Activated B cell treated with CpG ODN at 0.5 μM for 24 hours (primary cell): ENCODE results near the gene PIP5K1C. TPM values are rescaled to one million over a fixed set of nuclear protein-coding genes. Genes with fewer than 3 reads are reported as not detected.
"Not testable (repeated sequence)": the region's sequence is repeated elsewhere in the genome, so short reads cannot be mapped to it uniquely, and the experiment has no call there.

Experiments
- ATAC-seq: fragments of 200-7000 bp; cut with Tn5 transposase; one replicate; pipeline ENCODE4 v1.10.0; 2021; ENCODE audit warnings: low read depth, mild to moderate bottlenecking, moderate library complexity
- CTCF ChIA-PET: fragments of 350-600 bp; sonication (Branson Sonifier 250); formaldehyde crosslinking; loops from one replicate; lab custom pipeline; 2021; ENCODE audit warnings: antibody characterized with exemption; lab: Charles Lee
- POLR2A ChIA-PET: fragments of 350-600 bp; sonication (Branson Sonifier 250); formaldehyde crosslinking; loops from one replicate; lab custom pipeline; 2021; ENCODE audit warnings: antibody characterized with exemption; lab: Charles Lee
- DNase-seq: peaks from one replicate; pipeline ENCODE4 v3.0.0; 2022
- H3K27ac Mint-ChIP-seq: one replicate; pipeline ENCODE4 v1.8.0; 2020; ENCODE audit warnings: mixed read lengths
- H3K27me3 Mint-ChIP-seq: one replicate; pipeline ENCODE4 v1.8.0; 2021; ENCODE audit warnings: mixed read lengths
- H3K36me3 Mint-ChIP-seq: one replicate; pipeline ENCODE4 v1.8.0; 2021; ENCODE audit warnings: low read depth, mixed read lengths
- H3K4me1 Mint-ChIP-seq: one replicate; pipeline ENCODE4 v1.8.0; 2021; ENCODE audit warnings: mixed read lengths
- H3K4me3 Mint-ChIP-seq: one replicate; pipeline ENCODE4 v1.8.0; 2020; ENCODE audit warnings: mild to moderate bottlenecking, mixed read lengths
- H3K9me3 Mint-ChIP-seq: one replicate; pipeline ENCODE4 v1.8.0; 2020; ENCODE audit warnings: mixed read lengths
- CTCF ChIP-seq: fragments of 200-600 bp; IDR thresholded peaks from one replicate; pipeline ENCODE4 v1.8.0; 2022; ENCODE audit warnings: antibody characterized with exemption, mild to moderate bottlenecking
- intact Hi-C: fragments of 100-400 bp; cut with micrococcal nuclease; formaldehyde crosslinking; loops from one replicate; pipeline ENCODE4 v1.15.1; 2024
- total RNA-seq: library from RNA; stranded (reverse); gene quantifications from 2 replicates; pipeline ENCODE4 v1.2.3, GENCODE V29; 2022

The PIP5K1C gene
- total RNA-seq, 1 donor from 2014 or later: 31.1 TPM

DNA sequence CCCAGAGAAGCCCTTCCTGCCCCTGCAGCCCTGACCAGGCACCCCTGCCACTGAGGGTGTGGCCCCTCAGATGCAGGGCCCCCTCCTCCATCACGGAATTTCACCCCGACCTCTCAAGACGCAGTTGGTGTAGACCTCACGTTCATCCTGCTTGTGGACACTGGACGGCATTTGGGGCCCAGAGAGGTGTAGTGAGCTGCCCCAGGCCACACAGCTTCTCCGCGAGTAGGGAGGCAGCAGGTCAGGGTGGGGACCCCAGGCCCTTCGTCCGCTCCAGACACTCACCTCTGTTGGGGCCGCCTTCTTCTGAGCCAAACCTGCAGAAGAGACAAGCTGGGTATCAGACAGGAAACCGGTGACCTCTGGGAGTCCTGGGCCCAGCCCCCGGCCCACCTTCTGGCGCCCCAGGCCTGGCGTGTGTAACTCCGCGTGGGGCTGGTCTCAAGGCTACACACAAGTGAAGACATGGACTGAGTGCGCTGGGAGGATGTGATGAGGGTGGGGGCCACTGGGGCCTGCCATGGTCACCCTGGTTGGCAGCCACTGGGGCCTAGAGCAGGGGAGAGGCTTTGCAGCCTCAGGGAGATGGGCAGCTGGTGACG lies 33.1 kb downstream of the PIP5K1C start:
- Mint-ChIP-seq H3K27me3 (no peaks in the 10 kb centered on the region), H3K36me3 (peaks cover 17% of the 10 kb centered on the region), H3K27ac (no peak overlapping the region), H3K4me3 (no peak overlapping the region), H3K4me1 (peaks cover 46% of the 10 kb centered on the region), H3K9me3 (no peaks in the 10 kb centered on the region)
- POLR2A ChIA-PET: interaction anchor here (1.4 kb wide), 1 partner anchor 21 kb away, joined by 3 read pairs; no protein-coding TSS in a partner anchor
- intact Hi-C loops: loop anchor here (5.0 kb wide), 1 partner anchor 535 kb away; no protein-coding TSS in a partner anchor
- no peak for TF ChIP-seq CTCF
- DNase-seq (no peak), ATAC-seq (no peak)
- CTCF ChIA-PET: interaction anchor here (1.4 to 2.5 kb wide), 2 partner anchors 33 to 36 kb away, joined by 3 to 15 read pairs; partner anchors contain the start of gene PIP5K1C

DNA sequence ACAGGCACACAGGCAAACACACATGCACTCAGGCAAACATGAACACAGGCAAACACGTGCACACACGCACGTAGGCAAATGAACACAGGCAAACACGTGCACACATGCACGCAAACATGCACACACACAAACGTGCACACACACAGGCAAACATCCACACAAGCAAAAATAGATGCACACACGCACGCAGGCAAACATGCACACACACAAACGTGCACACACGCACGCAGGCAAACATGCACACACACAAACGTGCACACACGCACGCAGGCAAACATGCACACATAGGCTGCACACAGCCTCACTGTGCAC lies 33.8 kb downstream of the PIP5K1C start:
- not testable (repeated sequence) for ATAC-seq, H3K27me3 Mint-ChIP-seq, H3K9me3 Mint-ChIP-seq, H3K27ac Mint-ChIP-seq, H3K4me3 Mint-ChIP-seq, DNase-seq
- Mint-ChIP-seq H3K36me3 (peaks cover 19% of the 10 kb centered on the region), H3K4me1 (peaks cover 40% of the 10 kb centered on the region)
- POLR2A ChIA-PET: interaction anchor here (1.8 kb wide), 1 partner anchor 10 kb away, joined by 7 read pairs; no protein-coding TSS in a partner anchor
- CTCF ChIA-PET: interaction anchor here (0.6 to 2.5 kb wide), 10 partner anchors 23 to 186 kb away, joined by 3 to 15 read pairs (median 4); partner anchors contain the start of genes MFSD12, PIP5K1C and TJP3
- intact Hi-C loops: loop anchor here (1.0 to 5.0 kb wide), 2 partner anchors 156 to 536 kb away; no protein-coding TSS in a partner anchor

GRCh38 chr19:3665681-3666544 lies 34.4 kb downstream of the PIP5K1C start:
- peaks cover 34% of the 10 kb centered on the region for H3K4me1 Mint-ChIP-seq
- ATAC-seq (peak; percentile 90), DNase-seq (peak; percentile 83)
- ChIA-PET POLR2A (interaction anchor here (0.5 to 1.8 kb wide), 4 partner anchors 10 to 52 kb away, joined by 3 to 7 read pairs (median 6); no protein-coding TSS in a partner anchor), CTCF (interaction anchor here (0.6 to 2.5 kb wide), 13 partner anchors 23 to 186 kb away, joined by 3 to 15 read pairs (median 4); partner anchors contain the start of genes GIPC3, MFSD12, PIP5K1C and TJP3)
- no peaks in the 10 kb centered on the region for H3K27me3 Mint-ChIP-seq
- H3K9me3 Mint-ChIP-seq: no peaks in the 10 kb centered on the region
- peak overlapping the region; percentile 59 for H3K27ac Mint-ChIP-seq
- peak overlapping the region; percentile 64 for H3K4me3 Mint-ChIP-seq
- peaks cover 25% of the 10 kb centered on the region for H3K36me3 Mint-ChIP-seq
- peak; percentile 40 for TF ChIP-seq CTCF
- intact Hi-C loops: loop anchor here (1.0 to 5.0 kb wide), 4 partner anchors 34 to 536 kb away; partner anchors contain the start of gene PIP5K1C

- peak overlapping the region; percentile 59 for H3K27ac Mint-ChIP-seq
- no peaks in the 10 kb centered on the region for H3K9me3 Mint-ChIP-seq
- peak overlapping the region; percentile 64 for H3K4me3 Mint-ChIP-seq
- TF ChIP-seq CTCF: no peak
- H3K4me1 Mint-ChIP-seq: peaks cover 29% of the 10 kb centered on the region
- peaks cover 31% of the 10 kb centered on the region for H3K36me3 Mint-ChIP-seq
- ChIA-PET POLR2A (interaction anchor here (0.5 to 1.8 kb wide), 3 partner anchors 9 to 38 kb away, joined by 3 to 7 read pairs (median 7); no protein-coding TSS in a partner anchor), CTCF (interaction anchor here (0.8 to 2.5 kb wide), 7 partner anchors 28 to 187 kb away, joined by 3 to 15 read pairs (median 4); partner anchors contain the start of genes GIPC3, MFSD12 and PIP5K1C)
- DNase-seq (no peak), ATAC-seq (peak; percentile 58)
- intact Hi-C loops: loop anchor here (1.0 to 5.0 kb wide), 3 partner anchors 35 to 537 kb away; partner anchors contain the start of gene PIP5K1C
- no peaks in the 10 kb centered on the region for H3K27me3 Mint-ChIP-seq
Observed at GRCh38 chr19:3664879-3665642, 35.2 kb downstream of the PIP5K1C start.

- Mint-ChIP-seq H3K4me1 (peaks cover 28% of the 10 kb centered on the region), H3K36me3 (peaks cover 37% of the 10 kb centered on the region), H3K27ac (no peak overlapping the region), H3K9me3 (no peaks in the 10 kb centered on the region), H3K4me3 (no peak overlapping the region), H3K27me3 (no peaks in the 10 kb centered on the region)
- no peak for TF ChIP-seq CTCF
- ATAC-seq: no peak
- intact Hi-C loops: no loop called here
- ChIA-PET POLR2A (no interaction called here), CTCF (no interaction called here)
- DNase-seq: no peak
Observed at GRCh38 chr19:3663838-3664237, 36.4 kb downstream of the PIP5K1C start.
